Adrenal gland (tissue), 12 donors: ENCODE results near the gene LINGO4. TPM values are rescaled to one million over a fixed set of nuclear protein-coding genes. Genes with fewer than 3 reads are reported as not detected.
"Not testable (repeated sequence)": the region's sequence is repeated elsewhere in the genome, so short reads cannot be mapped to it uniquely, and the experiment has no call there.

ENCODE experiments used
- DNase-seq, 7 donors: peaks; one replicate each; pipeline ENCODE4 v3.0.0-alpha.2; 2019 to 2020
- H3K27ac ChIP-seq, 5 donors: fragments of 200-600 bp; sonication (generic) in 4 of 5; 1 replicate in 3 of 5; 2 replicates in 2 of 5; pipeline versions ENCODE4 v1.5.1 to v1.8.0; 2016 to 2020; ENCODE audit warnings: mild to moderate bottlenecking in 1 of 5
- H3K27me3 ChIP-seq: fragments of 200-600 bp; 2 replicates; pipeline ENCODE4 v1.8.0; 2021
- H3K36me3 ChIP-seq, 2 donors: fragments of 200-600 bp; replicated peaks in 1 of 2; 1 replicate in 1 of 2; 2 replicates in 1 of 2; pipeline versions ENCODE4 v1.5.1 to v1.8.0; 2018 to 2022
- H3K4me1 ChIP-seq, 2 donors: fragments of 200-600 bp; replicated peaks in 1 of 2; 1 replicate in 1 of 2; 2 replicates in 1 of 2; pipeline versions ENCODE4 v1.5.1 to v1.8.0; 2018 to 2021
- H3K4me3 ChIP-seq, 4 donors: fragments of 200-600 bp; sonication (generic) in 3 of 4; one replicate each; pipeline ENCODE4 v1.5.1; 2016 to 2018
- H3K9me3 ChIP-seq, 3 donors: fragments of 200-600 bp; sonication (generic) in 1 of 3; replicated peaks in 1 of 3; 1 replicate in 2 of 3; 2 replicates in 1 of 3; pipeline versions ENCODE4 v1.5.1 to v1.8.0; 2016 to 2021
- POLR2A ChIP-seq, 2 donors: fragments of 450-650 bp; IDR thresholded peaks; one replicate each; pipeline ENCODE4 v1.6.1; 2017; ENCODE audit warnings: antibody characterized with exemption in 2 of 2, mild to moderate bottlenecking in 2 of 2, moderate library complexity in 1 of 2
- WGBS, 4 donors: extraction: QIAGEN DNeasy Blood & Tissue Kit in 2 of 4; methylation state at CpG; one replicate each; pipeline versions ENCODE4 v1.1.5 to v1.1.7; 2013 to 2017; 5-methylcytosine and 5-hydroxymethylcytosine counted together
- intact Hi-C, 2 donors: fragments of 100-400 bp; cut with DNase I; formaldehyde crosslinking; loops; one replicate each; pipeline versions ENCODE4 v1.14.1 to v1.15.0; 2022 to 2023
- polyA plus RNA-seq, 3 donors: library from polyadenylated mRNA; stranded (reverse); fragments of 200-250 nt in 2 of 3; fragments of 350-450 nt in 1 of 3; fragmentation: Illumina TruSeq in 1 of 3; extraction: RNeasy Lipid Tissue Mini Kit (QIAGEN cat#74804) in 1 of 3; gene quantifications; one replicate each; pipeline ENCODE4 v1.2.3, GENCODE V29; 2013 to 2014
- total RNA-seq, 9 donors: library from RNA; depleted of rRNA in 4 of 9; stranded (reverse); fragments of >200 nt in 4 of 9; fragments of 120-200 nt in 1 of 9; fragmentation: NEBNext Ultra II Directional in 1 of 9; extraction: Animal tissue kit (Norgen Biotek cat#: 25700) in 1 of 9; gene quantifications; one replicate each; pipeline versions ENCODE4 v1.1.0 to v1.2.4, GENCODE V29; 2013 to 2023
- TF ChIP-seq, protein P1 (sequence below), 6 experiments: fragments of 450-650 bp in 4 of 6; fragments of 200-600 bp in 2 of 6; sonication (generic) in 1 of 6; IDR thresholded peaks; 1 replicate in 5 of 6; 2 replicates in 1 of 6; pipeline versions ENCODE4 v1.5.1 to v1.8.0; 2016 to 2021; ENCODE audit warnings: antibody characterized with exemption in 6 of 6, mild to moderate bottlenecking in 2 of 6, moderate library complexity in 1 of 6
- donor health status: healthy with polysubstance abuse.
- donor health status: Bipolar disorder and iron deficiency.
- donor health status: DM: yes; HTN: yes; CAD: no.
- donor health status: DM: no; HTN: no; CAD: no.
- donor health status: DM: no; HTN: no; CAD: no.
- donor health status: DM: yes; HTN: yes; CAD: no.

The LINGO4 gene
- total and polyA plus RNA-seq, 12 donors, result 0.11 to 0.56 (median 0.32) TPM; not detected in 6

GRCh38 chr1:151776665-151777062 is 28.6 kb downstream of the LINGO4 start:
- TF ChIP-seq, protein P1, sequence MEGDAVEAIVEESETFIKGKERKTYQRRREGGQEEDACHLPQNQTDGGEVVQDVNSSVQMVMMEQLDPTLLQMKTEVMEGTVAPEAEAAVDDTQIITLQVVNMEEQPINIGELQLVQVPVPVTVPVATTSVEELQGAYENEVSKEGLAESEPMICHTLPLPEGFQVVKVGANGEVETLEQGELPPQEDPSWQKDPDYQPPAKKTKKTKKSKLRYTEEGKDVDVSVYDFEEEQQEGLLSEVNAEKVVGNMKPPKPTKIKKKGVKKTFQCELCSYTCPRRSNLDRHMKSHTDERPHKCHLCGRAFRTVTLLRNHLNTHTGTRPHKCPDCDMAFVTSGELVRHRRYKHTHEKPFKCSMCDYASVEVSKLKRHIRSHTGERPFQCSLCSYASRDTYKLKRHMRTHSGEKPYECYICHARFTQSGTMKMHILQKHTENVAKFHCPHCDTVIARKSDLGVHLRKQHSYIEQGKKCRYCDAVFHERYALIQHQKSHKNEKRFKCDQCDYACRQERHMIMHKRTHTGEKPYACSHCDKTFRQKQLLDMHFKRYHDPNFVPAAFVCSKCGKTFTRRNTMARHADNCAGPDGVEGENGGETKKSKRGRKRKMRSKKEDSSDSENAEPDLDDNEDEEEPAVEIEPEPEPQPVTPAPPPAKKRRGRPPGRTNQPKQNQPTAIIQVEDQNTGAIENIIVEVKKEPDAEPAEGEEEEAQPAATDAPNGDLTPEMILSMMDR (IDR thresholded peaks at IDR 0.05), result no peak
- no peak for TF ChIP-seq POLR2A (IDR thresholded peaks at IDR 0.05)

DNA sequence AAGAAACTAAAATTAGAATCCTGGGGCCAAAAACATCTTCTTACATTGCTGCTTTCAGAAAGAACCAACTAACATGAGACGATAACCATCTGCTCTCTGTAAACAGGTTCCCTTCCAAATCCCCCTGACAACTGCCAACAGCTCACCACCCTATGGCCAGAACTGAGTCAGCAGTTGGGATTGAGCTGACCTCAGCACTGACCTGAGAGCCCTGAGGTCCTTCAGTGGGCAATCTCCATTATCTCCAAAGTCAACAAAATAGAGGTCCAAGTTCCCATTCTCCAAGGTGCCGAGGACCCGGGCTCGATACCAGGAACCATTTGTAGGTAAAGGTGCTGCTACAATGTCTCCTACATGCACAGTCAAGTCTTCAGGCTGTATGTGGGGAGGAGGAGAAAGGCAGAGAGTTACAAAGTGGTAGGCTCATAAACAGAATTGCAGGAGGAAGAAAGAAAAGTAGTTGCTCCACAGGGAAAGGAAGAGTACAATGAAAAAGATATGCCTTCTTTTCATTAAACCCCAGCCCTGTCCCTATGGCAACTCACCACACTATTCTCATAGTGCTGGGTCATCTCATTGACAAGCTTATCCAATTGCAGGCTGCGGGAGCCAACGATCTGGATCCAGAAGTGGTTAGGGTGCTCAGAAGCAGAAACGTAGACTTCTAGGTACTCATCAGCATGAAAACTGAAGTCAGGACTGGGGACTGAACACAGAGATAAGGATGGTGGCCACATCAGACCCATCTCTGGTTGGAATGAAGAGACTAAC is 29.1 kb downstream of the LINGO4 start:
- H3K4me3 ChIP-seq, result no peak overlapping the region
- peaks cover 0 to 28% of the 10 kb centered on the region in 2 donors for H3K36me3 ChIP-seq
- TF ChIP-seq POLR2A (IDR thresholded peaks at IDR 0.05), result no peak
- TF ChIP-seq, protein P1 (IDR thresholded peaks at IDR 0.05), result no peak
- intact Hi-C loops, result no loop called here
- no peaks in the 10 kb centered on the region for H3K27me3 ChIP-seq
- no peaks in the 10 kb centered on the region for H3K4me1 ChIP-seq
- H3K27ac ChIP-seq, result no peak overlapping the region
- 94 to 95% (median 94%) methylated on average over 7 of the region's 7 CpGs for WGBS, 4 donors
- DNase-seq, result no peak
- H3K9me3 ChIP-seq, result no peaks in the 10 kb centered on the region

More at GRCh38 chr1:151776665-151777062, 28.6 kb downstream of the LINGO4 start:
- 77 to 98% (median 85%) methylated on average over 3 of the region's 3 CpGs for WGBS, 4 donors
- Histone ChIP-seq H3K27ac (no peak overlapping the region), H3K4me1 (no peaks in the 10 kb centered on the region), H3K27me3 (no peaks in the 10 kb centered on the region), H3K36me3 (peaks cover 0 to 28% of the 10 kb centered on the region in 2 donors), H3K4me3 (no peak overlapping the region), H3K9me3 (no peaks in the 10 kb centered on the region)
- intact Hi-C loops, result no loop called here
- DNase-seq, result no peak

- intact Hi-C loops, result no loop called here
- 68 to 98% (median 79%) methylated on average over 3 of the region's 3 CpGs for WGBS, 4 donors
- no peak for DNase-seq
- no peaks in the 10 kb centered on the region for H3K9me3 ChIP-seq
- peaks cover 0 to 28% of the 10 kb centered on the region in 2 donors for H3K36me3 ChIP-seq
- no peaks in the 10 kb centered on the region for H3K4me1 ChIP-seq
- H3K27me3 ChIP-seq, result no peaks in the 10 kb centered on the region
- no peak overlapping the region for H3K4me3 ChIP-seq
- no peak overlapping the region for H3K27ac ChIP-seq
- TF ChIP-seq POLR2A (IDR thresholded peaks at IDR 0.05), result no peak
- TF ChIP-seq, protein P1 (IDR thresholded peaks at IDR 0.05), result no peak
These were observed 30.8 kb downstream of the LINGO4 start for GRCh38 chr1:151774256-151774922.

DNA sequence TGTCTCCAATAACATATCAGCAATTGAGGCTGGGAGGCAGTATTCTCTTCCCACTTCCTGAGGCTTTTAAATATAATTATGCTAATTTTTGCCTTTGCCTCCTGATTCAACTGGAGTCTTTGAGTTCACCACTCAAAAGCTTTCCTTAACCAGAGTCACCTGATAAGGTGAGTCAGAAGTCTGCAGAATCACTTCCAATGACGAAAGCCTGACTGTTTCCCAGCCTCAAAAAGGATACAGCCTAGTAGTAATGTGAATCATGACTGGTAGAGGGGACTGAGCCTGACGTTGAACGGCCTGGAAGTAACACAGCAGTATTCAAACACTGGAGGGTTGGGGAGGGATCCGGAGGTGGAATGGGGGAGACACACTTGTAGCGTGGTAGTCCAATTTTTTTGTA is 31.5 kb downstream of the LINGO4 start:
- Histone ChIP-seq H3K4me1 (no peaks in the 10 kb centered on the region), H3K36me3 (peaks cover 0 to 27% of the 10 kb centered on the region in 2 donors), H3K27ac (no peak overlapping the region), H3K27me3 (no peaks in the 10 kb centered on the region), H3K9me3 (no peaks in the 10 kb centered on the region), H3K4me3 (no peak overlapping the region)
- TF ChIP-seq, protein P1 (IDR thresholded peaks at IDR 0.05), result no peak
- TF ChIP-seq POLR2A (IDR thresholded peaks at IDR 0.05), result no peak
- WGBS, 4 donors, result 61 to 84% (median 69%) methylated on average over 5 of the region's 5 CpGs
- intact Hi-C loops, result no loop called here
- DNase-seq, result no peak

DNA sequence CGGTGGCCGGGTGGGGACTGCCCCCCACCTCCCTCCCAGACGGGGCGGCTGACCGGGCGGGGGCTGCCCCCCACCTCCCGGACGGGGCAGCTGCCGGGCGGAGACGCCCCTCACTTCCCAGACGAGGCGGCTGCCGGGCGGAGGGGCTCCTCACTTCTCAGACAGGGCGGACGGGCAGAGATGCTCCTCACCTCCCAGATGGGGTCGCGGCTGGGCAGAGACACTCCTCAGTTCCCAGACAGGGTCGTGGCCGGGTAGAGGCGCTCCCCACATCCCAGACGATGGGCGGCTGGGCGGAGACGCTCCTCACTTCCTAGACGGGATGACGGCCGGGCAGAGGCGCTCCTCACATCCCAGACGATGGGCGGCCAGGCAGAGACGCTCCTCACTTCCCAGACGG is 35.9 kb downstream of the LINGO4 start:
- WGBS, 4 donors, result 85 to 94% (median 89%) methylated on average over 10 to 26 of the region's 34 CpGs
- DNase-seq, H3K27me3 ChIP-seq, H3K4me1 ChIP-seq, H3K9me3 ChIP-seq, H3K4me3 ChIP-seq, H3K27ac ChIP-seq, intact Hi-C loops: not testable (repeated sequence)
- peaks cover 0 to 11% of the 10 kb centered on the region in 2 donors for H3K36me3 ChIP-seq

- H3K9me3 ChIP-seq, H3K27me3 ChIP-seq, H3K4me3 ChIP-seq, H3K4me1 ChIP-seq, DNase-seq, intact Hi-C loops, H3K27ac ChIP-seq, H3K36me3 ChIP-seq: not testable (repeated sequence)
- 48 to 63% (median 55%) methylated on average over 2 of the region's 7 CpGs for WGBS, 4 donors
These were observed 36.7 kb downstream of the LINGO4 start for GRCh38 chr1:151768351-151769066.
